Measurements from ENCODE around the gene PES1.

Gene PES1

GRCh38 chr22:30584441-30584840, 7.3 kb downstream of the PES1 start:
- Histone ChIP-seq H3K36me3 (peaks cover 85% of the 10 kb centered on the region), H3K9me3 (ENCODE audit: severe bottlenecking) (no peaks in the 10 kb centered on the region), H3K27me3 (ENCODE audit: insufficient read depth, low read depth, severe bottlenecking) (no peaks in the 10 kb centered on the region), H3K27ac (no peak overlapping the region), H3K4me3 (ENCODE audit: low read depth, low read length) (no peak overlapping the region)
- no peak for TF ChIP-seq CTCF (IDR thresholded peaks at IDR 0.05; ENCODE audit: low read depth, low read length)
- no peak for DNase-seq

- DNase-seq: no peak
- TF ChIP-seq CTCF (IDR thresholded peaks at IDR 0.05; ENCODE audit: low read depth, low read length): no peak
- Histone ChIP-seq H3K27ac (no peak overlapping the region), H3K9me3 (ENCODE audit: severe bottlenecking) (no peaks in the 10 kb centered on the region), H3K27me3 (ENCODE audit: insufficient read depth, low read depth, severe bottlenecking) (no peaks in the 10 kb centered on the region), H3K36me3 (peaks cover 88% of the 10 kb centered on the region), H3K4me3 (ENCODE audit: low read depth, low read length) (no peak overlapping the region)
Measured at GRCh38 chr22:30582788-30583545, 8.7 kb downstream of the PES1 start.

- DNase-seq: no peak
- no peaks in the 10 kb centered on the region for H3K27me3 ChIP-seq (ENCODE audit: insufficient read depth, low read depth, severe bottlenecking)
- no peak overlapping the region for H3K4me3 ChIP-seq (ENCODE audit: low read depth, low read length)
- no peaks in the 10 kb centered on the region for H3K9me3 ChIP-seq (ENCODE audit: severe bottlenecking)
- TF ChIP-seq CTCF (IDR thresholded peaks at IDR 0.05; ENCODE audit: low read depth, low read length): no peak
- H3K27ac ChIP-seq: no peak overlapping the region
- peaks cover 86% of the 10 kb centered on the region for H3K36me3 ChIP-seq
Measured at GRCh38 chr22:30582051-30582450, 9.7 kb downstream of the PES1 start.

- H3K27me3 ChIP-seq (ENCODE audit: insufficient read depth, low read depth, severe bottlenecking): no peaks in the 10 kb centered on the region
- no peak overlapping the region for H3K27ac ChIP-seq
- H3K4me3 ChIP-seq (ENCODE audit: low read depth, low read length): no peak overlapping the region
- no peak for TF ChIP-seq CTCF (IDR thresholded peaks at IDR 0.05; ENCODE audit: low read depth, low read length)
- DNase-seq: no peak
- peaks cover 84% of the 10 kb centered on the region for H3K36me3 ChIP-seq
- no peaks in the 10 kb centered on the region for H3K9me3 ChIP-seq (ENCODE audit: severe bottlenecking)
Measured at GRCh38 chr22:30580896-30581295, 10.8 kb downstream of the PES1 start.

GRCh38 chr22:30578481-30578880, 13.2 kb downstream of the PES1 start:
- no peak overlapping the region for H3K27ac ChIP-seq

More at GRCh38 chr22:30578481-30578880, 13.2 kb downstream of the PES1 start:
- no peak for DNase-seq
- Histone ChIP-seq H3K27me3 (ENCODE audit: insufficient read depth, low read depth, severe bottlenecking) (no peaks in the 10 kb centered on the region), H3K36me3 (peaks cover 70% of the 10 kb centered on the region), H3K9me3 (ENCODE audit: severe bottlenecking) (no peaks in the 10 kb centered on the region), H3K4me3 (ENCODE audit: low read depth, low read length) (no peak overlapping the region)
- TF ChIP-seq CTCF (IDR thresholded peaks at IDR 0.05; ENCODE audit: low read depth, low read length): no peak
